NB4 (cell line): ENCODE data around the gene BRD4.

ENCODE experiments used
- CTCF ChIP-seq: IDR thresholded peaks from one replicate; pipeline ENCODE4 v1.5.1; 2012; ENCODE audit warnings: low read depth, low read length
- MAX ChIP-seq: IDR thresholded peaks from 2 replicates; pipeline ENCODE4 v1.6.1; 2011; ENCODE audit warnings: low read depth, low read length
- POLR2A ChIP-seq: IDR thresholded peaks from 2 replicates; pipeline ENCODE4 v1.6.1; 2011; ENCODE audit warnings: mild to moderate bottlenecking; ENCODE audit not compliant: insufficient read length; ENCODE audit errors: extremely low read depth

- TF ChIP-seq POLR2A, result no peak
- no peak for TF ChIP-seq CTCF
- TF ChIP-seq MAX, result no peak
Measured at GRCh38 chr19:15289673-15290072, 42.7 kb downstream of the BRD4 start.
